22Rv1 (cell line): ENCODE data around the gene TP53RK.

Source experiments
- H3K27ac ChIP-seq: fragments of 450-650 bp; 2 replicates; pipeline ENCODE4 v1.5.1; 2017
- ZFX ChIP-seq: fragments of 450-650 bp; IDR thresholded peaks from 2 replicates; pipeline ENCODE4 v1.6.1; 2017; ENCODE audit warnings: antibody characterized with exemption, borderline replicate concordance
- TF ChIP-seq, protein P1 (sequence below): fragments of 450-650 bp; IDR thresholded peaks from 2 replicates; pipeline ENCODE4 v1.5.1; 2017; ENCODE audit warnings: mild to moderate bottlenecking

The TP53RK gene

DNA sequence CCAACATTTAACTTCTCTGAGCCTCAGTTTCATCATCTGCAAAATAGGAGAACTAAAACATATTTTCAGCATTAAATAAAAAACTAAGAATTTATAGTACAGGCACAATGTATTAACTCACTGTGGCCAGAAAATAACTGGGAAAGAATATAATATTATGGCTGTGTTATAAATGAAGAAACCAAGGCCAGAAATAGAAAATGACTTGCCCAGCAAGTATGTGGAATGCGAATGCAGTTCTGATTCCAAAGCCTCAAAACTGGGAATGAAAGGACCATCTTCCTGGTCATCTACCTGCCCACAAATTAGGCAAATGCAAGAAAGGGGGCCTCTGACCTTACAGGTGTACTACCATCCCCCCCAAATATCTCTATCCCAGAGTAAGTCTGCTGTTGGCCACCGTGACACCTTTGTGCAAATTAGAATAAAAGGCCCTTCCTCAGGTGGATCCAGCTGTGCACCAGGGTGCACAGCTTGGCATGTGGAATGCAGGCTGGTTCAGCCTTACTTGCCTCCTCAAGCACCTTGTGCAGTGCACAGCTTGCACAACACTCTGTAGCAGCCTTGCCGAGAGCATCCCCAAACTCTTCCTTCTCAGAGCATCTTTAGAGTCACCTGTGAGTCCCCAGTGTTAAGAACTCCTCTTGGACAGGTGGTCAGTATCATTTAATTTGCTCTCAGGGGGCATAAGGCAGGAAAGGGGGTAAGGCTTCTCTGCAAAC lies 42.4 kb downstream of the TP53RK start:
- TF ChIP-seq, protein P1, sequence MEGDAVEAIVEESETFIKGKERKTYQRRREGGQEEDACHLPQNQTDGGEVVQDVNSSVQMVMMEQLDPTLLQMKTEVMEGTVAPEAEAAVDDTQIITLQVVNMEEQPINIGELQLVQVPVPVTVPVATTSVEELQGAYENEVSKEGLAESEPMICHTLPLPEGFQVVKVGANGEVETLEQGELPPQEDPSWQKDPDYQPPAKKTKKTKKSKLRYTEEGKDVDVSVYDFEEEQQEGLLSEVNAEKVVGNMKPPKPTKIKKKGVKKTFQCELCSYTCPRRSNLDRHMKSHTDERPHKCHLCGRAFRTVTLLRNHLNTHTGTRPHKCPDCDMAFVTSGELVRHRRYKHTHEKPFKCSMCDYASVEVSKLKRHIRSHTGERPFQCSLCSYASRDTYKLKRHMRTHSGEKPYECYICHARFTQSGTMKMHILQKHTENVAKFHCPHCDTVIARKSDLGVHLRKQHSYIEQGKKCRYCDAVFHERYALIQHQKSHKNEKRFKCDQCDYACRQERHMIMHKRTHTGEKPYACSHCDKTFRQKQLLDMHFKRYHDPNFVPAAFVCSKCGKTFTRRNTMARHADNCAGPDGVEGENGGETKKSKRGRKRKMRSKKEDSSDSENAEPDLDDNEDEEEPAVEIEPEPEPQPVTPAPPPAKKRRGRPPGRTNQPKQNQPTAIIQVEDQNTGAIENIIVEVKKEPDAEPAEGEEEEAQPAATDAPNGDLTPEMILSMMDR, result no peak
- no peak for TF ChIP-seq ZFX
- no peak overlapping the region for H3K27ac ChIP-seq

DNA sequence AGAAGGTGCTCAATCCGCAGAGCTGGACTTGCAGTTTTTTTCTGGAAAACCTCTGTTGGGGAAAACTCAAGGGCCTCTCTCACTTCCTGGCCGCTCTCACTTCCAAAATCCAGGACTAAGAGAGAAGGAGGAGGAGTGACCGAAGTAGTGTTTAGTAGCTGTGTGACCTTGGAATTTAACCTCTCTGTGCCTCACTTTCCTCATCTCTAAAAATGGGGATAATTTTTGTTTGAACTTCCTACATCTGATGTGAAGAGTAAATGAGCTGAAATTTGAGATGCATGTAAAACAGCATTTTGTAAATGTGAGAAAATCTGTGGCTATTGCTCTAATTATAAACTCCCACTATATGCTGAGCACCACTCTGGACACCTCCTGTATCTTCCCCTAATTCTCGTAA lies 43.1 kb downstream of the TP53RK start:
- TF ChIP-seq, protein P1, result no peak
- no peak overlapping the region for H3K27ac ChIP-seq

DNA sequence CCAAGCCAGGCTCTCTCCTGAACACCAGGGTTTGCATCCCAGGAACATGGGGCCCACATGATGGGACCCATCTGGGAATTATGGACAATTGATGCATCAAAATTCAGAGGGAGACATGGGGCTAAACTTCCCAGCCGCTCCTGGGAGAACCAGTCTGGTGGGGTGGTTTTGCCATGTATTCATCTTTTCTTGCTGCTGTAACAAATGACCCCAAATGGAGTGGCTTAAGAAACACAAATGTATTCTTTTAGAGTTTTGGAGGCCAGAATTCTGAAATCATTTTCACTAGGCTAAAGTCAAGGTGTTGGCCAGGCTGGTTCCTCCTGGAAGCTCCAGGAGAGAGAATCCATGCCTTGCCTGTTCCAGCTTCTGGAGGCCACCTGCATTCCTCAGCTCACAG lies 44.5 kb downstream of the TP53RK start:
- TF ChIP-seq, protein P1, result no peak
- no peak for TF ChIP-seq ZFX
- H3K27ac ChIP-seq, result no peak overlapping the region

DNA sequence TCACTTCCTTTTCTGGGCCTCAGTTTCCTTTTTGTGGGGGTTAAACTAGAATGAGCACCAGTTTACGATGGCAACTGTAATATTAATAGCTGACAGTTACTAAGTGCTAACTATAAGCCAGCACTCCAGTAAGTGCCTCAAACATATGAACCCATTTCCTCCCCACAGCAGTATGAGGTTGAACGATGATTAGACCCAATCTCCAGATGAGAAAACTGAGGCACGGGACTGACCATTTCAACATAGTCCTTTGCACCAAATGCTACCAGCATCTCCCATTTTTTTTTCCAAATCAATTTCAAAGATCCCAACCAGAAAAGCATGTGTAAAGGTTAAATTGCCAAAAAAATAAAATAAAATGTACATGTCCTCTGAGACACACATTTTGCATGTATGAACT lies 45.1 kb downstream of the TP53RK start:
- no peak for TF ChIP-seq ZFX
- TF ChIP-seq, protein P1, result no peak

DNA sequence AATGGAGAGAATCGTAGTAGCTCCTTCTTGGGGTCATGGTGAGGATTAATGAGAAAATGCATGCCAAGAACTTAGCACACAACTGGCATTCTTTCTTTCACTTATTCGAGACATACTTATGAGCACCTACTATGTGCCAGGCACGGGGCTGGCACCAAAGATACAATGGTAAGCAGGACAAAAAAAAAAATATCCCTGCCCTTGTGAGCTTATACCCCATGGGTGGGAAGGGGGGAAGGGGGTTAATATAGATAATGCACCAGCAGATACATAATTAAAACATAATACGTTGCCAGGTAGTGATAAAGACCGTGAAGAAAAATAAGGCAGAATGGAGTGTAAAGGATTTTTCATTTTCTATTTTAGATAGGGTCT lies 46.3 kb downstream of the TP53RK start:
- TF ChIP-seq, protein P1, result no peak
- TF ChIP-seq ZFX, result no peak
- H3K27ac ChIP-seq, result no peak overlapping the region

More for the DNA sequence above, 45.1 kb downstream of the TP53RK start:
- H3K27ac ChIP-seq, result no peak overlapping the region

DNA sequence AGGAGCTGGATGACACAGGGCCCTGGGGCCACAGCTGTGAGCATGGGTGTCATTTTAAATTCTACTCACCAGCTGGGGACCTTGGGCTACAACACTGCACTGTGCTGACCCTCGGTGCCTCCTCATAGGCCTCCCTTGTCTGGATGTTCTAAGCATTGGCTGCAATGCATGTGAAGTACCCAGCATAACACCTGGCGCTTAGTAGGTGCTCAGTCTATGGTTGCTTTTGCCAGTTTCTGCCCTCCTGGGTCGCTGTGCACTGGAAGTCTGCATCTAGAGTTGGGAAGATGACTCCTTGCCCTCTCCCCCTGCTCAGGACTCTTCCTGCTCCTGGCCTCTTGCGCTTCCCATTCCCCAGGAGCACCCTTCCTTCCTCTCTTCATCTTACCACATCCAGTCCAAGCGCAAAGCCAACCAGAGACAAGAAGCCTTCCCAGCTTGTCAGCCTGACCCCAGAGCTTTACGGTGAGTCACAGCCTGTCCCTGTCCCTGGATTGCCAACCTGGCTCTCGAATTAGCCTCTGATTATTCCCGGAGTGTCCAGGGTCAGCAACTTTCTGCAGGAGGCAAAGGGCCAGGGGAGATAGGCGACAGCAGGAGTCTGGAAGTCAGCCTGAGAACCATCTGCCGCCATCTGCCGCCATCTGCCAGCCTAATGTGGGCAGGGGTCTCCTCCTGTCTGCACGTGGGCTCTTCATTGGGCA lies 46.8 kb downstream of the TP53RK start:
- no peak overlapping the region for H3K27ac ChIP-seq
- TF ChIP-seq ZFX, result no peak
- TF ChIP-seq, protein P1, result no peak

DNA sequence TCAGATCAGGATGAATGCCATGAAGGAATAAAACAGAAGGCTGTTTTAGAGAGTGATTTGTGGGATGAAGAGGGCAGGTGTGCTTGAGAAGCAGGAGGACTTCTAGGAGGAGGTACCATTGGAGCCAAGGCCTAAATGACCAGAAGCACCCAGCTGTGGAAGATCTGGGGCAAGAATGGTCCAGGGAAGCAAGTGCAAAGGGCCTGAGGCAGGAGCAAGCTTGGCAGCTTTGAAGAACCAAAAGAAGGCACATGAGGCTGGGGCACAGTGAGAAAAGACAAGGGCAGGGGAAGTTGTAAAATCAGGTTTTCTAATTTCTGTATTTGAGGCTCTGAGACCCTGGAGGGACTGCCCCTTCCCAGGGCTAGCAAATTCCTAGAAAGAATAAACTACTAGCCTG lies 47.8 kb downstream of the TP53RK start:
- H3K27ac ChIP-seq, result no peak overlapping the region
- TF ChIP-seq, protein P1, result no peak
- TF ChIP-seq ZFX, result no peak
